GM19463 (cell line): ENCODE measurements around the gene NECAB3.

Experiments used
- ATAC-seq: cut with Tn5 transposase; IDR thresholded peaks from one replicate; pipeline ENCODE4 v1.9.1; 2021; ENCODE audit warnings: mild to moderate bottlenecking, moderate library complexity; ENCODE audit not compliant: unreplicated experiment

NECAB3 gene

DNA sequence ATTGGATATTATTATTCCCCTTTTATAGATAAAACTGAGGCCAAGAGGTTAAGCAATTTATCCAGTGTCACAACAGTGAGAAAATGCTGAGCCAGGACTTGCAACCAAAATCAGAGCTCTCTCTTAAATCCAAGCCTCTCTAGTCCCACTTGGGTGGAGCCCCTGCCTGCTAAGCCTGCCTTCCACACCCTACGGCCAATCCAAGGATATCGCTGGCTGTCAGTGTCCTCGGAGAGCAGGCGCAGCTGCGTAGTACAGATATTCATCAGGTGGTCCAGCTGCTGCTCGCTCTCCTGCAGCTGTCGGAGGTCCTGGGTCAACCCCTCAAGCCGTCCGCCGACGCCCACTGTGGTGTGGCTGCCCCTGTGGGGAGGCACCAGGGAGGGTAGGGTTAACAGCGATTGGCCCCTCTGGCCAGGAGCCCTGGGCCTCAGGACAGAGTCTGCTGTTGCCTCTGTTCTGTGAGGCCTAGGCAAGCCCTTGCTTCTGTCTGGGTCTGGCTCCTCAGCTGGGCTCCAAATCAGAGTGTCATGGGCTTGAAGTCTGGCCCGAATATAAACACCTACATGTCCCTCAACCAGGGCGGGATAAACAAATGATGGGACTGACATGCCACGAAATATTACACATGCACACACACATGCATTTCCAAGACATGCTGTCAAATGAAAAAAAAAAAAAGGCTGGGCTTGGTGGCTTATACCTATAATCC lies 3.9 kb upstream of the NECAB3 start:
- no peak for ATAC-seq

- no peak for ATAC-seq
Measured at GRCh38 chr20:33676652-33677645, 2.7 kb upstream of the NECAB3 start.

DNA sequence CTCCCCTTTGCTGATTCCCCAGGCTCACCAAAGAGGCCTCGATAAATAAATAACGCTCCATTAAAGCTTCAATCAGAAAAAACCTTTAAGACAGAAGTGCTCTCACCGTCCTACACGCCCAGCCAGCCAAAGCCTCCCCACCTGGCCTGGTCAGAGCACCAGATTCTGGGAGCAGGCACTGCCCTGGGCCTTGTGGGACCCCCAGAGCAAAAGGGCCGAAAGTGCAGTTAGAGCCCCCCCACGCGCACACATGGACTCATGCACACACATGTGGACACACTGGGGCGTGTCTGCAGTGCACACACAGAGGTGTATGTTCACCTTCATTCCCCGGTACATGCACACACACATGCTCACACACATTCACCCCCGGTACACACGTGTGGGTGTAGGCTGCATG lies 1.9 kb upstream of the NECAB3 start:
- no peak for ATAC-seq

DNA sequence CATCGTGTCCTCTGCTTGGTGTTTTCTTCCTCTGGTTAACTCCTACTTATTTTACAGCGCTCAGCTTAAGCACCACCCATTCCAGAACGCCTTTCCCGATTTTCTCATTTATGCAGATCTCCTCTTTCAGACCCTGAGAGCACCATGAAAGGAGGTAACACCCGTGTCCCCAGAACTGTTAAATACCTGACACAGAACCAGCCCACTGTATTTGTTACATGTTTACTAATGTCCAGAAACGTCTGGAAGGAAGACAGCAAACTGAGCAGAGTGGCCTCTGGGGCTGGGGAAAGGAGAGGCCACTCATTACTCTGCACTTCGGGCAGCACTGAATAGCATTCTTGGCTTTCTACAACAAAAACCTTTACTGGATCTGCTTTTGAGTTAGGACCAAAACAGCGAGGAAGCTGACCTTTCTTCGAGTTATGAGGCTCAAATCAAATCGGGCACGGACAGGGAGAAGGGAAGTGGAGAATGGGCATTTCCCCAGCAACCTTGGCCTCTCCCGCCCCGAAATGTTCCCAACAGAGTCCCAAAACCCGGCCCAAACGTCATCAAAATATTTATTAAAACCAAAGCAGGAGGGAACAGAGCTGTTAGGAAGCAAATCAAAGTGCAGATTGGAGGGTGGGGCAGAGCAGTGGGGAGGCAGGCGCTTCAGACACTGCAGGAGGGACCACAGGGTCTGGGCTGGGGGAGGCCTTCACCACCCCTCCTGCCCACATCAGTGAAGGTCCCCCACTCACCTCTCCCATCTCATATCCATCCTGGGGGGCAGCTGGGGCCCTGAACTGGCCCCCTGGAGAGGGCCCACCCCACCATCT lies 1.1 kb upstream of the NECAB3 start:
- no peak for ATAC-seq

- ATAC-seq = peak; percentile 43
Measured at GRCh38 chr20:33673410-33674293, 576 bp downstream of the NECAB3 start.

- no peak for ATAC-seq
Measured at GRCh38 chr20:33673114-33673409, 1.2 kb downstream of the NECAB3 start.

- no peak for ATAC-seq
Measured at GRCh38 chr20:33672426-33673113, 1.7 kb downstream of the NECAB3 start.

- no peak for ATAC-seq
Measured at GRCh38 chr20:33671573-33672288, 2.5 kb downstream of the NECAB3 start.

DNA sequence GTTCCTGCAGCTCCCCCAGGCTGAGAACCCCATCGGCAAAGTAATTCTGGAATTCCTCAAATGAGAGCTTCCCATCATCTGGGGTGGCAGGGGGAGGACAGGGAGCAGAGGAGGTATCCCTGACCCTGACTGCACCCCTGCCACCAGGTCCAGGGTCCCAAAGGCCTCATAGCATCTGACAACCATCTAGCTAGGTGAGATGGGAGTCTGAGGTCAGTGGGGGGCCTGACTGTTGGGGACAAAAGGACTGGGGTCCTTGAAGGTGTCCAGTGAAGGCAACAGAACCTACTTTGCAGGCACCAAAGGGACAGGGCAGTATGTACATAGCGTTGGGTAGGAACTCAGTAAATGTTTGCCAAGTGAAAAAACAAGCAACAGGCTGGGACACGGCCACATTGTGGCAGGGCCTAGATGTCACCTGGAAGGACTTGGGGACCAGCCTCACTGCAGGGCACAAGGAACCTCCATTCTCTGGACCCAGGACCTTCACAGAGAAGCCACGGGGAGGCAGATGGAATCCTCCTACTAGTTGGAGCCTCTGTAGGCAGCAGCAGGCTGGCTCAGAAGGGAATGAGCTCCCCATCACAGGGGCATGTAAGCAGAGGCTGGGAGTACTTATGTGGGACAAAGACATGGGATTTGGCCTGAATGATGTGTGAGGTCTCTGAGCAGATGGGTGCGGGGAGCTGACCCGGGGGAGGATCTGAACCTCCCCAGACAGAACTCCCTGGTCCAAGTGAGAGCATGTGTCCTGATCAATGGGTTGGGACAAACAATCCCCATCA lies 3.3 kb downstream of the NECAB3 start:
- ATAC-seq = no peak

- no peak for ATAC-seq
Measured at GRCh38 chr20:33669873-33670640, 4.2 kb downstream of the NECAB3 start.

DNA sequence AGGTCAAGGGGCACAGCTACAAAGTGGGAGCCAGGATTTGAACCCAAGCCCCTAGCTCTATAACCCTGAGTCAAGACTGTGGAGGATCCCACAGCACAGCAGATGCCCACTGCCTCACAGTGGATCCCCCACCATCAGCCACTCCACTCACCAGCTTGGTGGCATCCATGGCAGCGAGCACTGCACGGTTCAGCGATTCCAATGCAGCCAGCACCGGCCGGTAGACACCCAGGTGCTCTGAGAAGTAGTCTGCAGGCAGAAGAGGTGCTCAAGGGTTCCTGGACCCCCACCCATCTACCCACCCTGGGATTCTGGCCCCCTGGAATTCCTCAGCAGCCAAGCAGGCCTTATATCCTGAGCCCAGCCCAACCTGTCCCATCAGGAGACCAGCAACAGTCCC lies 5.0 kb downstream of the NECAB3 start:
- ATAC-seq = no peak

DNA sequence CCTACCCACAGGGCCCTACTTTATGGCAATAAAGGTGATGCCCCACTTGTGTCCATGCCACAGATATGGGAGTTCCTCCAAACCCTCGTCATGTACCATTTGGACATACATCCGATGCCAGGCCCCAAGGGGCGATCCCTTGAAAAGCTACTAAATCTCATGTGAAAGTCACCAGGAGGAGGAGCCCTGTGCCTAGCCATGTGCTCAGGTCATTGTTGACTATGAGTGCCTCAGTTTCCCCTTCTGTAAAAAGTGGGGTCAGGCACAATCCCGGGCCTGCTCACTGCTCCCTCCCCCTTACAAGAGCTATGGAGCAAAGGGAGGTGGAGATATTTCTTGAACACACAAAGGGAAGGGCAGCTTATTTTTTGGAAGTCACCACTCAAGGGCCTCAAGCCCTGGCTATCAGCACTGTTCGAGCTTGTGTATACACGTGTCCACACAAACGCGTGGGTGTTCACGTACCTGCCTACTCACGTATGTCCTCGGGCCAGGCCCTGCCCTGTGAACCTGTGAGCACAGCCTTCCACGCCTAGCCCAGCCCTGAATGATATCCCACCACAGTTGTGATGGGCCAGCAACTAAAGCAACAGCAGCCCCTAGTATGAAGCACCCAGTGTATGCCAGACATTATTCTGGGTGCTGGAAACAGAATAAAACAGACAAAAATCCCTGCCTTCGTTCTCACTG lies 5.6 kb downstream of the NECAB3 start:
- no peak for ATAC-seq

GRCh38 chr20:33667676-33668465 lies 6.4 kb downstream of the NECAB3 start:
- ATAC-seq = no peak

DNA sequence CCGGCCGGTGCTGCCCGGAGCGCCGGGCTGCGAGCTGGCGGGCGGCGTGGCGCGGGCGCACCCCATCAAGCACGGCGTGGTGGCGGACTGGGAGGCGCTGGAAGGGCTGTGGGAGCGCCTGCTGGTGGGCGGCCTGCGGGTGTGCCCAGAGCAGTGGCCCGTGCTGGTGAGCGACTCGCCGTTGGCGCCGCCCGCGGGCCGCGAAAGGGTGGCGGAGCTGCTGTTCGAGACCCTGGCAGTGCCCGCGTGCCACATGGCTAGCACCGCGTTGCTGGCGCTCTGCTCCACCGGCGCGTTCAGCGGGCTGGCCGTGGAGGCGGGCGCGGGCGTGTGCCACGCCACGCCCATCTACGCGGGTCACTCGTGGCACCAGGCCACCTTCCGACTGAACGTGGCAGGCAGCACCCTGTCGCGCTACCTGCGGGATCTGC lies 7.0 kb downstream of the NECAB3 start:
- peak; percentile 12 for ATAC-seq

- peak; percentile 67 for ATAC-seq
Measured at GRCh38 chr20:33666293-33667244, 7.7 kb downstream of the NECAB3 start, which contains the start of gene ACTL10. Gene ACTL10 (plus strand): TSS chr20:33666943. CDS start chr20:33667498, 555 bp downstream.
